ENCODE measurements around the gene SEMA5A.

GRCh38 chr5:9025942-9026341, 519.9 kb downstream of the SEMA5A start:
- no peak for TF ChIP-seq CTCF (IDR thresholded peaks at IDR 0.05)
- TF ChIP-seq POLR2A (IDR thresholded peaks at IDR 0.05): no peak

All from lower leg skin (tissue), 3 donors.